ENCODE results near the gene EFNA4. TPM values are rescaled to one million over a fixed set of nuclear protein-coding genes. Genes with fewer than 3 reads are reported as not detected.

EFNA4 gene
- total and polyA plus RNA-seq, 2 of the 8 experiments (the other 6 are each of a cell fraction or from before 2014, with no cell fraction given): 21.9 to 23.9 TPM

- no peak for TF ChIP-seq RNF2 (IDR thresholded peaks at IDR 0.05; ENCODE audit: borderline replicate concordance, low read depth, low read length, missing control alignments, poor library complexity, severe bottlenecking)
- TF ChIP-seq, protein P1, sequence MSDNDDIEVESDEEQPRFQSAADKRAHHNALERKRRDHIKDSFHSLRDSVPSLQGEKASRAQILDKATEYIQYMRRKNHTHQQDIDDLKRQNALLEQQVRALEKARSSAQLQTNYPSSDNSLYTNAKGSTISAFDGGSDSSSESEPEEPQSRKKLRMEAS (IDR thresholded peaks at IDR 0.05): peak; percentile 85
- TF ChIP-seq BRCA1 (IDR thresholded peaks at IDR 0.05; ENCODE audit: low read depth, low read length): no peak
- TF ChIP-seq, protein P2, sequence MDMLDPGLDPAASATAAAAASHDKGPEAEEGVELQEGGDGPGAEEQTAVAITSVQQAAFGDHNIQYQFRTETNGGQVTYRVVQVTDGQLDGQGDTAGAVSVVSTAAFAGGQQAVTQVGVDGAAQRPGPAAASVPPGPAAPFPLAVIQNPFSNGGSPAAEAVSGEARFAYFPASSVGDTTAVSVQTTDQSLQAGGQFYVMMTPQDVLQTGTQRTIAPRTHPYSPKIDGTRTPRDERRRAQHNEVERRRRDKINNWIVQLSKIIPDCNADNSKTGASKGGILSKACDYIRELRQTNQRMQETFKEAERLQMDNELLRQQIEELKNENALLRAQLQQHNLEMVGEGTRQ (IDR thresholded peaks at IDR 0.05; ENCODE audit: low read length): no peak
- TF ChIP-seq RAD21 (IDR thresholded peaks at IDR 0.05 in 1 of 2, conservative IDR thresholded peaks at IDR 0.05 in 1 of 2; ENCODE audit: low read depth in 2 of 2, low read length in 2 of 2): peak in 1 of 2 experiments; percentile 31; a peak in 2 of 4 replicates
- TF ChIP-seq CHD2 (IDR thresholded peaks at IDR 0.05; ENCODE audit: low read length): peak; percentile 27; the same call in 1 of the 2 replicates
- TF ChIP-seq BCL11A (IDR thresholded peaks at IDR 0.05; ENCODE audit: low read depth in 2 of 2, low read length in 2 of 2): no peak
- TF ChIP-seq TAF1 (IDR thresholded peaks at IDR 0.05; ENCODE audit: low read depth, low read length): 0 out of 2 replicates have a peak, but pooled peaks have one; percentile 27
- TF ChIP-seq GABPA (IDR thresholded peaks at IDR 0.05; ENCODE audit: borderline replicate concordance, insufficient read depth, low read length): peak; percentile 41; the same call in 1 of the 2 replicates
- peak; percentile 53 for TF ChIP-seq E2F6 (IDR thresholded peaks at IDR 0.05)
- TF ChIP-seq PHF8 (conservative IDR thresholded peaks at IDR 0.05; ENCODE audit: low read depth, low read length): no peak
These were observed 22.7 kb downstream of the EFNA4 start (continued) for GRCh38 chr1:155086128-155086741.

Data from H1 (cell line).